Gastrocnemius medialis (tissue), 4 donors: ENCODE measurements around the gene FGFBP1. TPM values are rescaled to one million over a fixed set of nuclear protein-coding genes. Genes with fewer than 3 reads are reported as not detected.

ENCODE experiments used
- ATAC-seq, 2 donors: fragments of 150-250 bp; one replicate each; pipeline ENCODE4 v1.9.1; 2016
- DNase-seq, 2 donors: peaks; one replicate each; pipeline ENCODE4 v3.0.0-alpha.2; 2019
- H3K27ac ChIP-seq, 4 donors: fragments of 200-600 bp; sonication (generic); 1 replicate in 1 of 4; 2 replicates in 3 of 4; pipeline ENCODE4 v1.5.1; 2016 to 2018; ENCODE audit warnings: mild to moderate bottlenecking in 2 of 4, moderate library complexity in 1 of 4
- H3K27me3 ChIP-seq, 3 donors: fragments of 200-600 bp; sonication (generic) in 2 of 3; 1 replicate in 1 of 3; 2 replicates in 2 of 3; pipeline versions ENCODE4 v1.5.1 to v1.6.0; 2016 to 2019; ENCODE audit warnings: mild to moderate bottlenecking in 1 of 3, moderate library complexity in 1 of 3
- H3K36me3 ChIP-seq, 2 donors: fragments of 200-600 bp; sonication (generic) in 1 of 2; one replicate each; pipeline ENCODE4 v1.5.1; 2017 to 2018
- H3K4me1 ChIP-seq, 2 donors: fragments of 200-600 bp; sonication (generic) in 1 of 2; one replicate each; pipeline ENCODE4 v1.5.1; 2016 to 2017; ENCODE audit warnings: mild to moderate bottlenecking in 2 of 2
- H3K4me3 ChIP-seq, 4 donors: fragments of 200-600 bp; sonication (generic) in 3 of 4; 1 replicate in 1 of 4; 2 replicates in 3 of 4; pipeline ENCODE4 v1.5.1; 2016 to 2019; ENCODE audit warnings: mild to moderate bottlenecking in 2 of 4
- H3K9me3 ChIP-seq, 3 donors: fragments of 200-600 bp; sonication (generic) in 2 of 3; 1 replicate in 1 of 3; 2 replicates in 2 of 3; pipeline ENCODE4 v1.5.1; 2016 to 2019
- CTCF ChIP-seq, 5 experiments: fragments of 450-650 bp in 3 of 5; fragments of 200-600 bp in 2 of 5; sonication (generic) in 2 of 5; IDR thresholded peaks in 4 of 5; conservative IDR thresholded peaks in 1 of 5; 1 replicate in 4 of 5; 2 replicates in 1 of 5; pipeline ENCODE4 v1.5.1; 2016 to 2019; ENCODE audit warnings: antibody characterized with exemption in 5 of 5, mild to moderate bottlenecking in 3 of 5, moderate library complexity in 3 of 5
- POLR2A ChIP-seq, 2 donors: fragments of 450-650 bp; IDR thresholded peaks; one replicate each; pipeline ENCODE4 v1.6.1; 2017; ENCODE audit warnings: antibody characterized with exemption in 2 of 2, mild to moderate bottlenecking in 2 of 2, moderate library complexity in 2 of 2
- in situ Hi-C, 4 donors: fragments of 200-750 bp; cut with MboI; loops; one replicate each; pipeline versions ENCODE4 v1.15.0 to v1.8.0; 2017; ENCODE audit warnings: low sequenced_read_pairs in 4 of 4
- intact Hi-C: fragments of 100-400 bp; cut with DNase I; formaldehyde crosslinking; loops from one replicate; pipeline ENCODE4 v1.15.1; 2023; ENCODE audit warnings: low total_unique reads
- total RNA-seq, 4 donors: library from RNA; depleted of rRNA; stranded (reverse); fragments of >200 nt; gene quantifications; one replicate each; pipeline versions ENCODE4 v1.1.0 to v1.2.3, GENCODE V29; 2016

FGFBP1 gene
- total RNA-seq, 4 donors from 2014 or later: not detected

- intact Hi-C loops (no loop called here), in situ Hi-C loops (no loop called here)
- Histone ChIP-seq H3K9me3 (no peaks in the 10 kb centered on the region), H3K27me3 (no peaks in the 10 kb centered on the region), H3K4me3 (no peak overlapping the region), H3K27ac (no peak overlapping the region), H3K36me3 (no peaks in the 10 kb centered on the region), H3K4me1 (no peaks in the 10 kb centered on the region)
- ATAC-seq: no peak
- no peak for DNase-seq
- no peak for TF ChIP-seq CTCF (IDR thresholded peaks at IDR 0.05 in 4 of 5, conservative IDR thresholded peaks at IDR 0.05 in 1 of 5)
- TF ChIP-seq POLR2A (IDR thresholded peaks at IDR 0.05): no peak
Observed at GRCh38 chr4:15935504-15936402, 2.8 kb downstream of the FGFBP1 start.

- TF ChIP-seq CTCF (IDR thresholded peaks at IDR 0.05 in 4 of 5, conservative IDR thresholded peaks at IDR 0.05 in 1 of 5): no peak
- TF ChIP-seq POLR2A (IDR thresholded peaks at IDR 0.05): no peak
- H3K27ac ChIP-seq: no peak overlapping the region
- no peaks in the 10 kb centered on the region for H3K9me3 ChIP-seq
- no peaks in the 10 kb centered on the region for H3K36me3 ChIP-seq
- DNase-seq (no peak), ATAC-seq (no peak)
- no peaks in the 10 kb centered on the region for H3K27me3 ChIP-seq
- intact Hi-C loops: no loop called here
- no peaks in the 10 kb centered on the region for H3K4me1 ChIP-seq
- no peak overlapping the region for H3K4me3 ChIP-seq
- in situ Hi-C loops: no loop called here
Observed at GRCh38 chr4:15934259-15934658, 4.3 kb downstream of the FGFBP1 start.

GRCh38 chr4:15931451-15932210, 6.9 kb downstream of the FGFBP1 start:
- no peaks in the 10 kb centered on the region for H3K36me3 ChIP-seq
- H3K27me3 ChIP-seq: no peaks in the 10 kb centered on the region
- in situ Hi-C loops: no loop called here

GRCh38 chr4:15930314-15930713, 8.2 kb downstream of the FGFBP1 start:
- no peaks in the 10 kb centered on the region for H3K27me3 ChIP-seq
- intact Hi-C loops: no loop called here

More at GRCh38 chr4:15931451-15932210, 6.9 kb downstream of the FGFBP1 start:
- intact Hi-C loops: no loop called here
- no peak for ATAC-seq
- no peak for DNase-seq
- H3K4me1 ChIP-seq: no peaks in the 10 kb centered on the region
- no peak overlapping the region for H3K27ac ChIP-seq
- H3K9me3 ChIP-seq: no peaks in the 10 kb centered on the region
- TF ChIP-seq POLR2A (IDR thresholded peaks at IDR 0.05) (no peak), CTCF (IDR thresholded peaks at IDR 0.05 in 4 of 5, conservative IDR thresholded peaks at IDR 0.05 in 1 of 5) (no peak)
- H3K4me3 ChIP-seq: no peak overlapping the region

More at GRCh38 chr4:15930314-15930713, 8.2 kb downstream of the FGFBP1 start:
- no peaks in the 10 kb centered on the region for H3K36me3 ChIP-seq
- in situ Hi-C loops: no loop called here
- TF ChIP-seq CTCF (IDR thresholded peaks at IDR 0.05 in 4 of 5, conservative IDR thresholded peaks at IDR 0.05 in 1 of 5) (no peak), POLR2A (IDR thresholded peaks at IDR 0.05) (no peak)
- no peak overlapping the region for H3K27ac ChIP-seq
- H3K4me3 ChIP-seq: no peak overlapping the region
- no peak for ATAC-seq
- no peaks in the 10 kb centered on the region for H3K4me1 ChIP-seq
- no peaks in the 10 kb centered on the region for H3K9me3 ChIP-seq
- no peak for DNase-seq
